Pulmonary artery endothelial cell (primary cell): ENCODE measurements around the gene FRAS1. TPM values are rescaled to one million over a fixed set of nuclear protein-coding genes. Genes with fewer than 3 reads are reported as not detected.
"Not testable (repeated sequence)": the region's sequence is repeated elsewhere in the genome, so short reads cannot be mapped to it uniquely, and the experiment has no call there.

Experiments
- DNase-seq: peaks from one replicate; pipeline ENCODE4 v3.0.0-alpha.2; 2011; ENCODE audit warnings: low read depth, low spot score
- total RNA-seq: library from RNA; depleted of rRNA; stranded (reverse); fragments of >200 nt; gene quantifications from 2 replicates; pipeline ENCODE4 v1.2.3, GENCODE V29; 2014

FRAS1 gene, protein sequence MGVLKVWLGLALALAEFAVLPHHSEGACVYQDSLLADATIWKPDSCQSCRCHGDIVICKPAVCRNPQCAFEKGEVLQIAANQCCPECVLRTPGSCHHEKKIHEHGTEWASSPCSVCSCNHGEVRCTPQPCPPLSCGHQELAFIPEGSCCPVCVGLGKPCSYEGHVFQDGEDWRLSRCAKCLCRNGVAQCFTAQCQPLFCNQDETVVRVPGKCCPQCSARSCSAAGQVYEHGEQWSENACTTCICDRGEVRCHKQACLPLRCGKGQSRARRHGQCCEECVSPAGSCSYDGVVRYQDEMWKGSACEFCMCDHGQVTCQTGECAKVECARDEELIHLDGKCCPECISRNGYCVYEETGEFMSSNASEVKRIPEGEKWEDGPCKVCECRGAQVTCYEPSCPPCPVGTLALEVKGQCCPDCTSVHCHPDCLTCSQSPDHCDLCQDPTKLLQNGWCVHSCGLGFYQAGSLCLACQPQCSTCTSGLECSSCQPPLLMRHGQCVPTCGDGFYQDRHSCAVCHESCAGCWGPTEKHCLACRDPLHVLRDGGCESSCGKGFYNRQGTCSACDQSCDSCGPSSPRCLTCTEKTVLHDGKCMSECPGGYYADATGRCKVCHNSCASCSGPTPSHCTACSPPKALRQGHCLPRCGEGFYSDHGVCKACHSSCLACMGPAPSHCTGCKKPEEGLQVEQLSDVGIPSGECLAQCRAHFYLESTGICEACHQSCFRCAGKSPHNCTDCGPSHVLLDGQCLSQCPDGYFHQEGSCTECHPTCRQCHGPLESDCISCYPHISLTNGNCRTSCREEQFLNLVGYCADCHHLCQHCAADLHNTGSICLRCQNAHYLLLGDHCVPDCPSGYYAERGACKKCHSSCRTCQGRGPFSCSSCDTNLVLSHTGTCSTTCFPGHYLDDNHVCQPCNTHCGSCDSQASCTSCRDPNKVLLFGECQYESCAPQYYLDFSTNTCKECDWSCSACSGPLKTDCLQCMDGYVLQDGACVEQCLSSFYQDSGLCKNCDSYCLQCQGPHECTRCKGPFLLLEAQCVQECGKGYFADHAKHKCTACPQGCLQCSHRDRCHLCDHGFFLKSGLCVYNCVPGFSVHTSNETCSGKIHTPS (N-terminal part only)
- total RNA-seq: 8.6 and 26.8 TPM in 2 replicates

GRCh38 chr4:78057135-78057599 is at the start of gene FRAS1:
Gene FRAS1, plus strand, starts transcription at chr4:78057323. Its CDS starts 687 bp downstream, at chr4:78058010.
- DNase-seq: no peak

DNA sequence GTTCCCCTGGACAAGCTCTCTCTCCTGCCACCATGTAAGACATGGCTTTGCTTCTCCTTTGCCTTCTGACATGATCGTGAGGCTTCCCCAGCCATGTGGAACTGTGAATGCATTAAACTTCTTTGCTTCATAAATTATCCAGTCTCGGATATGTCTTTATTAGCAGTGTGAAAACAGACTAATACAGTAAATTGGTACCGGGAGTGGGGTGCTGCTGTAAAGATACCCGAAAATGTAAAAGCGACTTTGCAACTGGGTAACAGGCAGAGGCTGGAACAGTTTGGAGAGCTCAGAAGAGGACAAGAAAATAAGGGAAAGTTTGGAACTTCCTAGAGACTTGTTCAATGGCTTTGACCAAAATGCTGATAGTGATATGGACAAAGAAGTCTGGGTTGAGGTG is 46.1 kb upstream of the FRAS1 start:
- DNase-seq: not testable (repeated sequence)

DNA sequence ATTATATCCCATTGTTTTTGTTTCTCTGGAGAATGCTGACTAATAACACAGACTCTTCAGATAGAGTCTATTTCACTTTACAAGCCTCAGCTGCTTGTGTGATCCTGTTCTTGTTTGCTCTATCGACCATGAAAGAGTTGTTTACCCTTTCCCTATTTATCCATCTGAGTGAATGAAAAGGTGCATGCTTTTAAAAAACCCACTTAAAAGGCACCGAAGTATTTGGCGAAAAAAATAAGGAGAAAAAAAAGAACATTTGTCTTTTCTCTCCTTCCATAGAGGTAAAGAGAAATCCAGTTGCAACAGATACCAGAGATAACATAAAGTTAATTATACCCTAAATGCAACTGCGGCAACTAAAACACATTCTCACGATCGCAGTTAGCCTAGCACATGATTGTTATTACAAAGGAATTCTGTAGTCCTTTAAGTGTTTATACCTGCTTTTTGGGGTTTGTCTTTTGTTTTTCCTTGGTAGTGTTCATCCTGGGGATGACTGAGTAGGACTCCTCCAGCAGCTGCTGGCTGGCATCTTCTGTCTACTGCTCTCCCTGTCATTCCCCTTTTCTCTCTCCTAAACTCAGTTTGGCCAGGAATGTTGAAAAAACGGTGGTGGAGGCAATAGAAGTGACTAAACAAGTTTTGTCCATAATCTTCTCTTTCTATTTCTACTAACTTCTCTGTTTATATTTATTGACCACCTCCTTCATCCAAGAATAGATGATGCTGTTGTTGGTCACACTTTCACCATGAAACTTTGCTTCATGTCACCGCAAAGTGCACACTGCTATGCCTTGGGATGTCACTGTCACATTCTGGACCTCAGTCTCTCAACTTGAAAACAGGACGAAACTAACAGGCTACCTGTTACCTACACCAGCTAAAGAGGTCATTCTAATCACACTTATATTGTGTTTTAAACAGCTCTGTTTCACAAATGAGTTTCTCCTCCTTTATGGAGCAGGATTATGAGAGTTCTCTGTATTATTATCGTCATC is 41.9 kb upstream of the FRAS1 start:
- no peak for DNase-seq

DNA sequence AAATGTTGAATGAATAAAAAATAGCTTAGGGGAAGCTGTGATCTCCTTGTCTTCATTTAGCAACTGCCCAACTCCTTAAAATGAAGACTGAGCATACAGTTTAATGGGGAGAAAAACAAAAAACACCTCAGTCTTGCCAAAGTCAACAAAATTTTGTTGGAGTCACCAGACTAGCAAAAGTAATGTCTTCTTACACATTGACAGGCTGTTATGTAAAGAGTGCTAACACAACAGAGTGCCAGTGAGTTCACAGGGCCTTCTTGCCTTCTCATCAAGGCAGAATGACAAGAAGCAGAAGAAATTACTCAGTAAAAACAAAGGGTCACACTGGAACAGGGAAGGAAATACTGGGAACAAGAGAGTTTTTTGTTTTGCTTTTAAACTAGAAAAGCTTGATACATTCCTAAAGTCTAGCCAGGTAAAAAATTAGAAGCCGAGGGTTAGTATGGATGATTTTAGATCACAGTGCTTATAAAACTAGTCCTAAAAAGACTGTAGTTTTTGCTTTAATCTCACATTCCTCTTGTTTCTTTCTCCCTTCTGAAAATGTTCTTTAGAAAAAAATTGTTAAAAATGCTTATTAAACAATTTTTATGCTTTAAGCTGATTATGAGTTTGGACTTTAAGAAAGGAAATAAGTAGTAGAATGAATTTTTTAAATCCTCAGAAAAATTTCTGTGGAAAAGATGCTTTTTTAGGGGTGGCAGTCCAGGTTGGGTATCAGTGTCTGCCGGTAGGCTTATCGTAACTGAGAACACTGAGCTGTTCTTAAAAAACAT is 38.7 kb upstream of the FRAS1 start:
- DNase-seq: no peak

DNA sequence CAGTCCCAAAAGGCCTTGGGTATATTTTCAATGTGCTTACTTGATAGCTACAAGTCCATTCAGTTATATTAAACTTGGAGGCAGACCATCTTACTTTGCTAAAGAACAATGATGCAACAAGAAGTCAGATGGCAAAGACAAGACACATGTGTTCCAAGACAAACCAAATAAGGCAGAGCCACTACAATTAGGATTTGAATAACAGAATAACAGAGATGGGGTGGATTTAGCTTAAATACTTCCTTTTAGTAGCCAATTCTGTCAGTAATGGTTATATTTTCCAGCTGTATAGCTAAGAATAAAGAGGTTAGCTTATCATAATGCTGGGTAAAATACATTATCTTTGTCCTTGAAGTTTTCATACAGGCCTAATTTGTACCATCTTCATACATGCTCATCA is 37.7 kb upstream of the FRAS1 start:
- no peak for DNase-seq

GRCh38 chr4:78020677-78021076 is 36.4 kb upstream of the FRAS1 start:
- no peak for DNase-seq

DNA sequence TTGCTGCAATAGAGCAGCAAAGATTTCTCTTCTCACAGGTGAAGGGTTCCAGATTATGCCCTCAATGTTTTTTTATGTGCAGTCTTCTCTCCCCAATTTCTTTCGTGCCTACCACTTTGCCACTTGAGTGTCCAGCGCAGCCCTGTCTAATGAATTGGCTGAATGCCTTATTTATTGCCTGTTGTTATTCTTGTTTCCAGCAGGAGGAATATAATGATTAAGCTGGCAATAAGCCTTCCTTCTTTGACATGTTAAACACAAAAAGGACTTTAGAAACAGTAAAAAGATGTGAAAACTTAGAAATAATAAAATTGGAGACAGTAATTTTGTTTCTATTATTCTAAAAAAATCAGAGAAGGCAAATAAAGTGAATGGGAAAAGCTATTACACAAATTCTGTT is 34.6 kb upstream of the FRAS1 start:
- no peak for DNase-seq

- no peak for DNase-seq
Measured at GRCh38 chr4:78024085-78024484, 33.0 kb upstream of the FRAS1 start.

DNA sequence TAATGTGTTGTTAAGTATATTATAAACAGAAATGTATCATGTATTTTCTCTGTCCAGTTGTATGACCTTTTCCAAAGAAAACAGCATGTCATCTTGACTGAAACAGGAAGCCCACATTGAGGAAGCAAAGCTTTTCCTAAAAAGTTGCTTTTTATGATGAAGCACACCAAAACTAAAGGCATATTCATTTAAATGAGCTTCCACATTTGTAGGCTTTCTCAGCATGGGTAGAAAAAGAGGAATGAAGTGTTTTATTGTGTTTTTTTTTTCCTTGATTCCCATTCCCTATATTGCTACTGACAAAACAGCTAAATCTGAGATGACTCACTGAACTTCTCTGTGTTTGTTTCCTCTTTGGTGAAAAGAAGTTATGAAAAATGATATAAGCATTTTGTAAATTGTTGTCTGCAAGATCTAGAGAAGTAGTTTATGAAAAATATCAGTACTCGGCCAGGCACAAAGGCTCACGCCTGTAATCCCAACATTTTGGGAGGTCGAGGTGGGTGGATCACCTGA is 32.5 kb upstream of the FRAS1 start:
- no peak for DNase-seq

DNA sequence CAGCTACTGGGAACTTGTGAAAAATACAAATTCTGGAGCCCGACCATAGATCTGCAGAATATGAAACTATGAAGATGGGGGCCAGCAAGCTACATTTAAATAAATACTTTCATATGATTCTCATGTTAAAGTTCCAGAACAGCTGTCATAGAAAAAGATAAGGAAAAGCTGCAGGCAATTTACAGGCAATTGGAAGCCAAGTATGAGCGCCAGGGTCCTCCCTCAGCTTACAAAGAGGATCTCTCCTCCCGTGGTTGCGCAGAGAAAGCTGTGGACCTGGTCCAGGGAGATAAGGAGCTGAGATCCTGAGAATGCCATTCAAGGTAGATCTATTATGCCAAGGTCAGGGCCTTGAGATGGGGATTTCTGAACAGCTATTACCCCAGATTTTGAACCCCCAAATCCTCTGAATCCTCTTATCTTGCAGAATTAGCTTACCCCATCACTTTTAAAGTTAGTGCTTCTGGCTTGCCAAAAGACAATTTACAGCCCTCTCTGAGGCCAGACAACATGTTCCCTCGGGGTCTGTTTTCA is 25.6 kb upstream of the FRAS1 start:
- DNase-seq: no peak

DNA sequence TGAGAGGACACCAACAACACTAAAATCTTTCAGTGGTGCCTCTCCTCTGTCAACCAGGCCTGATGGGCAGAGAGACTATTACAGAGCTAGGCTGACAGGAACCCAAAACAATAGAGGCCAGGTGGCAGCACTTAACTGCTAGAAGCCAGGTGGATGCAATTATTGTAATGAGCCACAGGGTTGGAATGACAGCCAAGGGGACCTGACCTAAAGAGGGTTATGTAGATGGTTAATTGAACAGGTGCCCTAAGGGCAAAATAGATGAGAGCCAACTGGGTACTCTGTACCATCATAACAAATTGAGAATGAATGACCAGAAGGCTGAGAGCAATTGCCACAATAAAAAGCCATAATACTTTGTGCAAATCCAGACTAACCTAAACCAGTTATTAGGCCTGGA is 24.7 kb upstream of the FRAS1 start:
- DNase-seq: no peak

GRCh38 chr4:78032929-78033328 is 24.2 kb upstream of the FRAS1 start:
- DNase-seq: no peak

DNA sequence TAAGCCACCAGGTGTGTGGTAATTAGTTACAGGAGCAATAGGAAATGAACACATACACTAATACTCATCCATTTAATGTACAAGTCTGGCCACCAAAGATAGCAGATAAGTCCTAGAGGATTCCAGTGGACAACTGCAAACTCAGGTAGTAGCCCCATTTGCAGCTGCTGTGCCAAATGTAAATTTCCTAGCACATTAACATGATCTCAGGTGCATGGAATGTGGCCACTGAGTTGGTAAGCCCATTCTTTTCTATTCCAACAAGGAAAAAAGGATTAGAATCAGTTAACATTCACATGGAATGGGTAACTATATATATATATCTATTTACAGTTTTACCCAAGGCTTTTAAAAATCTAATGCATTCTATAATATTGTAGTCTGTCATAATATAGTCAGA is 23.3 kb upstream of the FRAS1 start:
- no peak for DNase-seq

DNA sequence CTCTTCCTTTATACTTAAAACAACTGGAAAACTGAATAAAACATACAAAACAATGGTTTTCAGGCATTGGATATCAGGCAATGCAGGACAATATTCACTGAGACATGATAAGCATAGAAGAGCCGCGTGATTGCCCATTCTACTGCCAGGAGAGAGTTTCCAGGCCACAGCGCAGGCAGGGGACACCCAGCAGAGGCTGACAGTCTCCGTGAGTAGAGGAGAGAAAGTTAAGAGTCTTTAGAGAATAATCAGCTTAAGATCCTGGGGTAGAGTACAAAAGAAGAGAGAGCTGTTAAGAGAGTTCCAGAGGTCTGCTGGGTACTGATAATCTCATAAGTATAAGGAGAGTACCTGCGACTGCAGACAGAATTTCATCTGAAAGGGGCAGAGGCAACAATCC is 18.4 kb upstream of the FRAS1 start:
- DNase-seq: no peak

- DNase-seq: no peak
Measured at GRCh38 chr4:78039678-78040077, 17.4 kb upstream of the FRAS1 start.

GRCh38 chr4:78040431-78040830 is 16.7 kb upstream of the FRAS1 start:
- no peak for DNase-seq

- DNase-seq: no peak
Measured at GRCh38 chr4:78047366-78047765, 9.8 kb upstream of the FRAS1 start.

- no peak for DNase-seq
Measured at GRCh38 chr4:78056265-78057129, 626 bp upstream of the FRAS1 start.
